ENCODE measurements around the gene SOBP.

- TF ChIP-seq ZBTB8A (tag by site-specific recombination; IDR thresholded peaks at IDR 0.05) (no peak), ATF2 (tag by site-specific recombination; IDR thresholded peaks at IDR 0.05; ENCODE audit: low read depth) (no peak), REST (tag by site-specific recombination; IDR thresholded peaks at IDR 0.05) (no peak), ZNF362 (tag by site-specific recombination; IDR thresholded peaks at IDR 0.05) (no peak), CTCF (tag by site-specific recombination; IDR thresholded peaks at IDR 0.05) (no peak), ZNF670 (tag by site-specific recombination; IDR thresholded peaks at IDR 0.05; ENCODE audit: low read depth) (no peak), ZNF639 (tag by site-specific recombination; IDR thresholded peaks at IDR 0.05) (no peak), REPIN1 (tag by site-specific recombination; IDR thresholded peaks at IDR 0.05; ENCODE audit: low read depth) (no peak), ZBTB1 (tag by site-specific recombination; IDR thresholded peaks at IDR 0.05) (no peak), SP7 (tag by site-specific recombination; IDR thresholded peaks at IDR 0.05) (no peak), ZFHX2 (tag by site-specific recombination; conservative IDR thresholded peaks at IDR 0.05) (no peak), ZNF544 (tag by site-specific recombination; IDR thresholded peaks at IDR 0.05) (no peak)
Observed at GRCh38 chr6:107653861-107654394, 164.0 kb downstream of the SOBP start.

All from HEK293 (cell line).